Rectal smooth muscle tissue (tissue), 1 donor: Measurements from ENCODE around the gene IBA57.

Source experiments
- H3K27ac ChIP-seq: one replicate; pipeline ENCODE4 v1.7.0; 2013; ENCODE audit warnings: low read depth, low read length, inconsistent platforms
- H3K27me3 ChIP-seq: one replicate; pipeline ENCODE4 v1.7.0; 2013; ENCODE audit warnings: low read length; ENCODE audit not compliant: control insufficient read depth, insufficient read depth
- H3K36me3 ChIP-seq: one replicate; pipeline ENCODE4 v1.7.0; 2013; ENCODE audit warnings: low read length; ENCODE audit not compliant: control insufficient read depth, insufficient read depth
- H3K4me1 ChIP-seq: one replicate; pipeline ENCODE4 v1.7.0; 2013; ENCODE audit warnings: low read length; ENCODE audit not compliant: control insufficient read depth, insufficient read depth
- H3K4me3 ChIP-seq: one replicate; pipeline ENCODE4 v1.7.0; 2013; ENCODE audit warnings: low read length
- H3K9ac ChIP-seq: one replicate; pipeline ENCODE4 v1.7.0; 2013; ENCODE audit warnings: low read length

IBA57 gene

GRCh38 chr1:228147151-228147693 lies 18.4 kb upstream of the IBA57 start:
- no peak overlapping the region for H3K27ac ChIP-seq
- H3K4me1 ChIP-seq = peaks cover 33% of the 10 kb centered on the region
- no peaks in the 10 kb centered on the region for H3K27me3 ChIP-seq
- no peak overlapping the region for H3K9ac ChIP-seq
- H3K4me3 ChIP-seq = no peak overlapping the region
- H3K36me3 ChIP-seq = peaks cover 21% of the 10 kb centered on the region

GRCh38 chr1:228147768-228148167 lies 17.8 kb upstream of the IBA57 start:
- H3K27me3 ChIP-seq = no peaks in the 10 kb centered on the region
- no peak overlapping the region for H3K27ac ChIP-seq
- H3K9ac ChIP-seq = no peak overlapping the region
- H3K4me3 ChIP-seq = no peak overlapping the region
- peaks cover 31% of the 10 kb centered on the region for H3K4me1 ChIP-seq
- peaks cover 21% of the 10 kb centered on the region for H3K36me3 ChIP-seq

GRCh38 chr1:228148196-228148861 lies 17.3 kb upstream of the IBA57 start:
- Histone ChIP-seq H3K9ac (no peak overlapping the region), H3K36me3 (peaks cover 21% of the 10 kb centered on the region), H3K27me3 (no peaks in the 10 kb centered on the region), H3K4me3 (no peak overlapping the region), H3K27ac (no peak overlapping the region), H3K4me1 (peaks cover 31% of the 10 kb centered on the region)

- Histone ChIP-seq H3K4me1 (peaks cover 31% of the 10 kb centered on the region), H3K4me3 (no peak overlapping the region), H3K27ac (peak overlapping the region; percentile 97), H3K36me3 (peaks cover 21% of the 10 kb centered on the region), H3K9ac (no peak overlapping the region), H3K27me3 (no peaks in the 10 kb centered on the region)
Measured at GRCh38 chr1:228148935-228149405, 16.6 kb upstream of the IBA57 start.

- Histone ChIP-seq H3K9ac (peak within 1 kb of the TSS; percentile 72), H3K4me1 (peaks cover 31% of the 10 kb centered on the region), H3K27me3 (no peaks in the 10 kb centered on the region), H3K27ac (peak within 1 kb of the TSS; percentile 97), H3K4me3 (peak within 1 kb of the TSS; percentile 51), H3K36me3 (peaks cover 21% of the 10 kb centered on the region)
Measured at GRCh38 chr1:228149406-228150119, 16.0 kb upstream of the IBA57 start, which contains the start of gene GJC2. TSS of gene GJC2 (plus strand) at chr1:228149930. CDS start at chr1:228157759, 7,829 bp downstream.

GRCh38 chr1:228150120-228150460 lies 15.5 kb upstream of the IBA57 start:
- Histone ChIP-seq H3K27me3 (no peaks in the 10 kb centered on the region), H3K9ac (peak overlapping the region; percentile 72), H3K27ac (peak overlapping the region; percentile 97), H3K4me3 (peak overlapping the region; percentile 51), H3K36me3 (peaks cover 21% of the 10 kb centered on the region), H3K4me1 (peaks cover 31% of the 10 kb centered on the region)

GRCh38 chr1:228150461-228151179 lies 15.0 kb upstream of the IBA57 start:
- Histone ChIP-seq H3K27ac (peak overlapping the region; percentile 97), H3K4me1 (peaks cover 31% of the 10 kb centered on the region), H3K36me3 (peaks cover 18% of the 10 kb centered on the region), H3K9ac (peak overlapping the region; percentile 72), H3K4me3 (peak overlapping the region; percentile 51), H3K27me3 (no peaks in the 10 kb centered on the region)

GRCh38 chr1:228151180-228151925 lies 14.3 kb upstream of the IBA57 start:
- peak overlapping the region; percentile 40 for H3K4me3 ChIP-seq

GRCh38 chr1:228152097-228152917 lies 13.3 kb upstream of the IBA57 start:
- H3K4me1 ChIP-seq = peaks cover 31% of the 10 kb centered on the region
- H3K36me3 ChIP-seq = peaks cover 4% of the 10 kb centered on the region
- H3K4me3 ChIP-seq = no peak overlapping the region
- peak overlapping the region; percentile 97 for H3K27ac ChIP-seq
- H3K27me3 ChIP-seq = no peaks in the 10 kb centered on the region
- H3K9ac ChIP-seq = no peak overlapping the region

More at GRCh38 chr1:228151180-228151925, 14.3 kb upstream of the IBA57 start:
- no peaks in the 10 kb centered on the region for H3K27me3 ChIP-seq
- H3K27ac ChIP-seq = peak overlapping the region; percentile 97
- peak overlapping the region; percentile 59 for H3K9ac ChIP-seq
- H3K36me3 ChIP-seq = peaks cover 11% of the 10 kb centered on the region
- peaks cover 31% of the 10 kb centered on the region for H3K4me1 ChIP-seq

- Histone ChIP-seq H3K4me1 (peaks cover 31% of the 10 kb centered on the region), H3K36me3 (no peaks in the 10 kb centered on the region), H3K9ac (no peak overlapping the region), H3K27me3 (no peaks in the 10 kb centered on the region), H3K4me3 (no peak overlapping the region), H3K27ac (no peak overlapping the region)
Measured at GRCh38 chr1:228152918-228153258, 12.7 kb upstream of the IBA57 start.

- Histone ChIP-seq H3K4me3 (no peak overlapping the region), H3K27me3 (no peaks in the 10 kb centered on the region), H3K4me1 (peaks cover 27% of the 10 kb centered on the region), H3K27ac (no peak overlapping the region), H3K36me3 (no peaks in the 10 kb centered on the region), H3K9ac (no peak overlapping the region)
Measured at GRCh38 chr1:228154021-228154669, 11.5 kb upstream of the IBA57 start.
